ENCODE data around the gene PLA2G2A.
"Not testable (repeated sequence)": the region's sequence is repeated elsewhere in the genome, so short reads cannot be mapped to it uniquely, and the experiment has no call there.

The PLA2G2A gene

GRCh38 chr1:19987719-19988118 is 8.3 kb upstream of the PLA2G2A start:
- Histone ChIP-seq H3K27ac (ENCODE audit: low read length) (no peak overlapping the region), H3K27me3 (ENCODE audit: insufficient read depth, low read length) (no peaks in the 10 kb centered on the region), H3K9ac (ENCODE audit: low read depth, low read length) (no peak overlapping the region), H3K9me3 (ENCODE audit: insufficient read depth, low read depth, low read length) (no peaks in the 10 kb centered on the region), H3K4me3 (ENCODE audit: low read length) (no peak overlapping the region), H3K4me1 (ENCODE audit: insufficient read depth, low read length) (peaks cover 35% of the 10 kb centered on the region; the same call in 1 of the 2 replicates), H3K36me3 (ENCODE audit: insufficient read depth, low read depth, low read length) (no peaks in the 10 kb centered on the region)

- peaks cover 21% of the 10 kb centered on the region; the same call in 1 of the 2 replicates for H3K4me1 ChIP-seq (ENCODE audit: insufficient read depth, low read length)
- H3K4me3 ChIP-seq (ENCODE audit: low read length); H3K36me3 ChIP-seq (ENCODE audit: insufficient read depth, low read depth, low read length); H3K9me3 ChIP-seq (ENCODE audit: insufficient read depth, low read depth, low read length); H3K9ac ChIP-seq (ENCODE audit: low read depth, low read length); H3K27ac ChIP-seq (ENCODE audit: low read length); H3K27me3 ChIP-seq (ENCODE audit: insufficient read depth, low read length): not testable (repeated sequence)
These were observed 5.1 kb upstream of the PLA2G2A start for GRCh38 chr1:19984409-19985016.

GRCh38 chr1:19981507-19982312 is 2.3 kb upstream of the PLA2G2A start:
- H3K27me3 ChIP-seq (ENCODE audit: insufficient read depth, low read length): no peaks in the 10 kb centered on the region
- H3K9me3 ChIP-seq (ENCODE audit: insufficient read depth, low read depth, low read length): no peaks in the 10 kb centered on the region
- H3K4me3 ChIP-seq (ENCODE audit: low read length): no peak overlapping the region
- no peak overlapping the region for H3K9ac ChIP-seq (ENCODE audit: low read depth, low read length)
- H3K36me3 ChIP-seq (ENCODE audit: insufficient read depth, low read depth, low read length): no peaks in the 10 kb centered on the region
- H3K27ac ChIP-seq (ENCODE audit: low read length): no peak overlapping the region
- peaks cover 7% of the 10 kb centered on the region; the same call in 1 of the 2 replicates for H3K4me1 ChIP-seq (ENCODE audit: insufficient read depth, low read length)

- Histone ChIP-seq H3K9me3 (ENCODE audit: insufficient read depth, low read depth, low read length) (no peaks in the 10 kb centered on the region), H3K9ac (ENCODE audit: low read depth, low read length) (no peak overlapping the region), H3K4me3 (ENCODE audit: low read length) (no peak overlapping the region), H3K27ac (ENCODE audit: low read length) (no peak overlapping the region), H3K4me1 (ENCODE audit: insufficient read depth, low read length) (peaks cover 7% of the 10 kb centered on the region; the same call in 1 of the 2 replicates), H3K36me3 (ENCODE audit: insufficient read depth, low read depth, low read length) (no peaks in the 10 kb centered on the region), H3K27me3 (ENCODE audit: insufficient read depth, low read length) (no peaks in the 10 kb centered on the region)
These were observed 1.7 kb upstream of the PLA2G2A start for GRCh38 chr1:19981170-19981506.

- no peaks in the 10 kb centered on the region for H3K27me3 ChIP-seq (ENCODE audit: insufficient read depth, low read length)
- no peak overlapping the region for H3K4me3 ChIP-seq (ENCODE audit: low read length)
- H3K36me3 ChIP-seq (ENCODE audit: insufficient read depth, low read depth, low read length): no peaks in the 10 kb centered on the region
- no peaks in the 10 kb centered on the region for H3K9me3 ChIP-seq (ENCODE audit: insufficient read depth, low read depth, low read length)
- peaks cover 10% of the 10 kb centered on the region; the same call in 1 of the 2 replicates for H3K4me1 ChIP-seq (ENCODE audit: insufficient read depth, low read length)
- no peak overlapping the region for H3K27ac ChIP-seq (ENCODE audit: low read length)
- H3K9ac ChIP-seq (ENCODE audit: low read depth, low read length): no peak overlapping the region
These were observed 896 bp upstream of the PLA2G2A start for GRCh38 chr1:19980314-19980713.

- H3K4me3 ChIP-seq (ENCODE audit: low read length): no peak overlapping the region
- H3K9ac ChIP-seq (ENCODE audit: low read depth, low read length): no peak overlapping the region
- no peaks in the 10 kb centered on the region for H3K36me3 ChIP-seq (ENCODE audit: insufficient read depth, low read depth, low read length)
- H3K27ac ChIP-seq (ENCODE audit: low read length): no peak overlapping the region
- H3K9me3 ChIP-seq (ENCODE audit: insufficient read depth, low read depth, low read length): no peaks in the 10 kb centered on the region
- no peaks in the 10 kb centered on the region for H3K27me3 ChIP-seq (ENCODE audit: insufficient read depth, low read length)
- peaks cover 10% of the 10 kb centered on the region; the same call in 1 of the 2 replicates for H3K4me1 ChIP-seq (ENCODE audit: insufficient read depth, low read length)
These were observed 1.3 kb downstream of the PLA2G2A start for GRCh38 chr1:19978143-19978542.

GRCh38 chr1:19976317-19977003 is 3.0 kb downstream of the PLA2G2A start:
- Histone ChIP-seq H3K9ac (ENCODE audit: low read depth, low read length) (no peak overlapping the region), H3K27ac (ENCODE audit: low read length) (no peak overlapping the region), H3K27me3 (ENCODE audit: insufficient read depth, low read length) (no peaks in the 10 kb centered on the region), H3K4me1 (ENCODE audit: insufficient read depth, low read length) (peaks cover 3% of the 10 kb centered on the region; the same call in 1 of the 2 replicates), H3K4me3 (ENCODE audit: low read length) (no peak overlapping the region), H3K9me3 (ENCODE audit: insufficient read depth, low read depth, low read length) (no peaks in the 10 kb centered on the region), H3K36me3 (ENCODE audit: insufficient read depth, low read depth, low read length) (no peaks in the 10 kb centered on the region)

GRCh38 chr1:19975423-19976193 is 3.8 kb downstream of the PLA2G2A start:
- no peaks in the 10 kb centered on the region for H3K9me3 ChIP-seq (ENCODE audit: insufficient read depth, low read depth, low read length)
- no peak overlapping the region for H3K27ac ChIP-seq (ENCODE audit: low read length)
- H3K36me3 ChIP-seq (ENCODE audit: insufficient read depth, low read depth, low read length): no peaks in the 10 kb centered on the region
- peaks cover 3% of the 10 kb centered on the region; the same call in 1 of the 2 replicates for H3K4me1 ChIP-seq (ENCODE audit: insufficient read depth, low read length)
- no peaks in the 10 kb centered on the region for H3K27me3 ChIP-seq (ENCODE audit: insufficient read depth, low read length)
- H3K4me3 ChIP-seq (ENCODE audit: low read length): no peak overlapping the region
- H3K9ac ChIP-seq (ENCODE audit: low read depth, low read length): no peak overlapping the region

GRCh38 chr1:19974822-19975416 is 4.5 kb downstream of the PLA2G2A start:
- Histone ChIP-seq H3K36me3 (ENCODE audit: insufficient read depth, low read depth, low read length) (no peaks in the 10 kb centered on the region), H3K9ac (ENCODE audit: low read depth, low read length) (no peak overlapping the region), H3K4me3 (ENCODE audit: low read length) (no peak overlapping the region), H3K4me1 (ENCODE audit: insufficient read depth, low read length) (peaks cover 3% of the 10 kb centered on the region; the same call in 1 of the 2 replicates), H3K27me3 (ENCODE audit: insufficient read depth, low read length) (no peaks in the 10 kb centered on the region), H3K9me3 (ENCODE audit: insufficient read depth, low read depth, low read length) (no peaks in the 10 kb centered on the region), H3K27ac (ENCODE audit: low read length) (no peak overlapping the region)

- Histone ChIP-seq H3K4me3 (ENCODE audit: low read length) (no peak overlapping the region), H3K9ac (ENCODE audit: low read depth, low read length) (no peak overlapping the region), H3K27ac (ENCODE audit: low read length) (no peak overlapping the region), H3K4me1 (ENCODE audit: insufficient read depth, low read length) (peaks cover 3% of the 10 kb centered on the region; the same call in 1 of the 2 replicates), H3K9me3 (ENCODE audit: insufficient read depth, low read depth, low read length) (no peaks in the 10 kb centered on the region), H3K36me3 (ENCODE audit: insufficient read depth, low read depth, low read length) (no peaks in the 10 kb centered on the region), H3K27me3 (ENCODE audit: insufficient read depth, low read length) (no peaks in the 10 kb centered on the region)
These were observed 5.8 kb downstream of the PLA2G2A start for GRCh38 chr1:19973616-19974015.

- H3K9ac ChIP-seq (ENCODE audit: low read depth, low read length): no peak overlapping the region
- no peaks in the 10 kb centered on the region for H3K9me3 ChIP-seq (ENCODE audit: insufficient read depth, low read depth, low read length)
- peaks cover 3% of the 10 kb centered on the region; the same call in 1 of the 2 replicates for H3K4me1 ChIP-seq (ENCODE audit: insufficient read depth, low read length)
- H3K36me3 ChIP-seq (ENCODE audit: insufficient read depth, low read depth, low read length): no peaks in the 10 kb centered on the region
- H3K4me3 ChIP-seq (ENCODE audit: low read length): no peak overlapping the region
- no peaks in the 10 kb centered on the region for H3K27me3 ChIP-seq (ENCODE audit: insufficient read depth, low read length)
- H3K27ac ChIP-seq (ENCODE audit: low read length): no peak overlapping the region
These were observed 7.8 kb downstream of the PLA2G2A start for GRCh38 chr1:19971664-19972063.
